Measurements from ENCODE around the gene DCAF11.

DNA sequence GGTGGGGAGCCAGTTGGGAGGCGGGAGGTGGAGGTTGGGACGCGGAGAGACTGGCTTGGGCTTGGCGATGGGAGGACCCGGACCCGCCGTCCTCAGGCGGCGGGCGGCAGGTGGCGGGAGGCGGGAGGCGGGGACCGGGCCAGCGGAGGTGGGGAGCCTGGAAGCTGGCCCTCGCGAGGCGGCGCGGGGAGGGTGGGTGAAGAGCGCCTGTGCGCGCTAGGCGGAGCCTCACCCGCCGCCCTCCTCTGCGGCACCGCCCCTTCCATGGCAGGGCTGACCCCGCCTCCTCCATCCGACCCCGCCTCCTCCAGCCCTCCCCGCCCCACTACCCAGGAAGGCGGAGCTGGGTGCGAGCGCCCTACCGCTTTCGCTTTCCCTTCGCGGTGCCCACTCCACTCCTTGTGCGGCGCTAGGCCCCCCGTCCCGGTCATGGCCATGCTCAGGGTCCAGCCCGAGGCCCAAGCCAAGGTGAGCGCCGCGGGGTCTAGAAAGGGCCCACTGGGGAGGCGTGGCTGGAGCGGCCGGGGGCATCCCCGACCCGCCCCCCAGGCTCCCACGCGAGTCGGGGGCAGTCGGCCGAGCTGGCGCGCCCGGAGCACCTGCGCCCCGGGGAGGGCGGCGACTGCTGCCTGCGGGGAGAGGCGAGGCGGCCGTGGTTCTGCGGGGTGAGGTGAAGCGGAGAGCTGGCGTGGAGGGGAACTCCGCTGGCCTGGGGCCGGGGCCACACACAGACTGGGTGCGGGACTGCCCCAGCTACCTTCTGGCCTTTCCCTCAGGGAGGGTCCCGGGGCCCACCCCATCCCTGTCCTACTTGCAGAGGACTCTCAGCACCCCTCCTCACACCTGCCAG is 21.5 kb downstream of the DCAF11 start, which contains the start of gene PSME1:
- TF ChIP-seq, protein P1, sequence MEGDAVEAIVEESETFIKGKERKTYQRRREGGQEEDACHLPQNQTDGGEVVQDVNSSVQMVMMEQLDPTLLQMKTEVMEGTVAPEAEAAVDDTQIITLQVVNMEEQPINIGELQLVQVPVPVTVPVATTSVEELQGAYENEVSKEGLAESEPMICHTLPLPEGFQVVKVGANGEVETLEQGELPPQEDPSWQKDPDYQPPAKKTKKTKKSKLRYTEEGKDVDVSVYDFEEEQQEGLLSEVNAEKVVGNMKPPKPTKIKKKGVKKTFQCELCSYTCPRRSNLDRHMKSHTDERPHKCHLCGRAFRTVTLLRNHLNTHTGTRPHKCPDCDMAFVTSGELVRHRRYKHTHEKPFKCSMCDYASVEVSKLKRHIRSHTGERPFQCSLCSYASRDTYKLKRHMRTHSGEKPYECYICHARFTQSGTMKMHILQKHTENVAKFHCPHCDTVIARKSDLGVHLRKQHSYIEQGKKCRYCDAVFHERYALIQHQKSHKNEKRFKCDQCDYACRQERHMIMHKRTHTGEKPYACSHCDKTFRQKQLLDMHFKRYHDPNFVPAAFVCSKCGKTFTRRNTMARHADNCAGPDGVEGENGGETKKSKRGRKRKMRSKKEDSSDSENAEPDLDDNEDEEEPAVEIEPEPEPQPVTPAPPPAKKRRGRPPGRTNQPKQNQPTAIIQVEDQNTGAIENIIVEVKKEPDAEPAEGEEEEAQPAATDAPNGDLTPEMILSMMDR (IDR thresholded peaks at IDR 0.05) = no peak
- no peak for TF ChIP-seq POLR2A (IDR thresholded peaks at IDR 0.05)
- peak in 2 of 3 donors; percentile 47 to 62 for TF ChIP-seq POLR2AphosphoS5 (IDR thresholded peaks at IDR 0.05)

Data from breast epithelium (tissue), 3 donors.